ENCODE results near the gene ADAMTSL3. TPM values are rescaled to one million over a fixed set of nuclear protein-coding genes. Genes with fewer than 3 reads are reported as not detected.

The ADAMTSL3 gene
- total and polyA plus RNA-seq, 2 of the 4 experiments (the other 2 are of a cell fraction): under 0.01 to 0.02 TPM

GRCh38 chr15:83734487-83734886 lies 80.6 kb downstream of the ADAMTSL3 start:
- H3K36me3 ChIP-seq (ENCODE audit: control insufficient read depth, insufficient read depth, low read length): no peaks in the 10 kb centered on the region
- no peak overlapping the region for H3K4ac ChIP-seq (ENCODE audit: low read depth, low read length)
- no peak overlapping the region for H3K23ac ChIP-seq (ENCODE audit: low read depth, low read length)
- H3K27me3 ChIP-seq (ENCODE audit: control insufficient read depth, insufficient read depth, low read length): no peaks in the 10 kb centered on the region
- no peaks in the 10 kb centered on the region for H3K9me3 ChIP-seq (ENCODE audit: control insufficient read depth, insufficient read depth, low read length)
- dilution Hi-C loops (cut with HindIII; ENCODE audit: low sequenced_read_pairs, unreplicated experiment) (no loop called here), in situ Hi-C loops (cut with MboI; ENCODE audit: low sequenced_read_pairs) (loop anchor here (10.0 kb wide), 1 partner anchor 290 kb away; no protein-coding TSS in a partner anchor), intact Hi-C loops (cut with micrococcal nuclease) (loop anchor here (1.0 kb wide), 2 partner anchors 289 to 301 kb away; no protein-coding TSS in a partner anchor)
- ChIA-PET POLR2A (ENCODE audit: unreplicated experiment) (no interaction called here), CTCF (no interaction called here)
- H3K9me1 ChIP-seq (ENCODE audit: insufficient read depth, low read length): no peaks in the 10 kb centered on the region
- ATAC-seq (ENCODE audit: low read depth) (no peak), DNase-seq (no peak)
- no peak overlapping the region for H2AK5ac ChIP-seq (ENCODE audit: low read depth, low read length)
- H2BK5ac ChIP-seq (ENCODE audit: low read depth, low read length, poor library complexity, severe bottlenecking): no peak overlapping the region
- H4K8ac ChIP-seq (ENCODE audit: low read depth in 2 of 2, low read length in 2 of 2): no peak overlapping the region
- H2BK120ac ChIP-seq (ENCODE audit: low read depth, low read length): no peak overlapping the region
- H2AFZ ChIP-seq (replicated peaks; ENCODE audit: low read length, poor library complexity): no peak overlapping the region
- BruUV-seq (replicated peaks): no TSS peak
- H4K5ac ChIP-seq (ENCODE audit: low read depth, low read length): no peak overlapping the region
- H3K4me3 ChIP-seq (ENCODE audit: insufficient read depth, low read depth, low read length): no peak overlapping the region
- no peak overlapping the region for H2BK20ac ChIP-seq (ENCODE audit: low read depth, low read length)
- no peak overlapping the region for H4K91ac ChIP-seq (ENCODE audit: insufficient read depth, low read depth, low read length)
- H2AK9ac ChIP-seq (replicated peaks; ENCODE audit: low read depth, low read length, poor library complexity): no peak overlapping the region
- no peak overlapping the region for H3K9ac ChIP-seq (ENCODE audit: low read depth, low read length)
- H3K4me2 ChIP-seq (ENCODE audit: low read depth, low read length): no peak overlapping the region
- H3K18ac ChIP-seq (ENCODE audit: low read depth, low read length): no peak overlapping the region
- no peaks in the 10 kb centered on the region for H3K4me1 ChIP-seq (ENCODE audit: control insufficient read depth, insufficient read depth, low read length)
- H3K14ac ChIP-seq (replicated peaks; ENCODE audit: low read depth, low read length): no peak overlapping the region
- no peak overlapping the region for H3K27ac ChIP-seq (ENCODE audit: insufficient read depth, low read length)
- H3K79me1 ChIP-seq (ENCODE audit: low read depth in 1 of 2, low read length in 2 of 2): no peaks in the 10 kb centered on the region
- H2BK15ac ChIP-seq (ENCODE audit: low read depth, low read length): no peak overlapping the region
- TF ChIP-seq CHD1 (IDR thresholded peaks at IDR 0.05; ENCODE audit: low read depth, low read length) (no peak), BHLHE40 (IDR thresholded peaks at IDR 0.05; ENCODE audit: low read depth, low read length) (no peak), RAD21 (IDR thresholded peaks at IDR 0.05; ENCODE audit: low read length) (no peak), RFX5 (IDR thresholded peaks at IDR 0.05; ENCODE audit: low read depth, low read length) (no peak), SMC3 (IDR thresholded peaks at IDR 0.05; ENCODE audit: low read depth, low read length) (peak; percentile 11; the same call in 1 of the 2 replicates)
- whole genome bisulfite sequencing, 2 experiments (ENCODE audit: extremely low coverage in 2 of 2, insufficient read length in 1 of 2): 100% methylated on average over 1 of the region's 3 CpGs; no CpG with 5 or more reads in 1 of the 2 experiments
- H3K56ac ChIP-seq (ENCODE audit: extremely low read depth, insufficient read depth, low read length): no peak overlapping the region
- no peaks in the 10 kb centered on the region for H4K20me1 ChIP-seq (ENCODE audit: insufficient read depth, low read length)
